ENCODE measurements around the gene CLCN4.

DNA sequence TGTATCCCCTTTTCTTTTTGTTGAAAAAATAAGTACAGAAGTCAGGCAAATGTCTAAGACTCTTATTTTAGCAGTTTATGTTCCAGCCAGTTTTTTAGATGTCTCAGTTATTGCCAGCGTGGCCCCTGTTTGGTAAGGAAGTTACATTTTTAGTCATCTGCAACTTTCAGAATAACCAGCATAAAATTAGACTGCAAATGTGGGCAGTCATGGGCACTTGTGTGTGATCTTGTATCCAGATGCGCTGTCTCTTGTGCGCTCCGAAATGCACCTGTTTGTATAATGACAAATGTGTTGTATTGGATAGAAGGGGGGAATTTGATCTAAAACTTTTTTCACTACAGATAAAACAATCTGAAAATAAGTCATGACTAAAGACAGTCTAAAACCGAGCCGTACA lies 44.3 kb upstream of the CLCN4 start:
- TF ChIP-seq MAFK (IDR thresholded peaks at IDR 0.05; ENCODE audit: low read depth, low read length), result no peak
- no peak for TF ChIP-seq POLR2A (IDR thresholded peaks at IDR 0.05; ENCODE audit: control extremely low read depth in 1 of 2, low read depth in 2 of 2, low read length in 2 of 2)
- TF ChIP-seq, protein P1, sequence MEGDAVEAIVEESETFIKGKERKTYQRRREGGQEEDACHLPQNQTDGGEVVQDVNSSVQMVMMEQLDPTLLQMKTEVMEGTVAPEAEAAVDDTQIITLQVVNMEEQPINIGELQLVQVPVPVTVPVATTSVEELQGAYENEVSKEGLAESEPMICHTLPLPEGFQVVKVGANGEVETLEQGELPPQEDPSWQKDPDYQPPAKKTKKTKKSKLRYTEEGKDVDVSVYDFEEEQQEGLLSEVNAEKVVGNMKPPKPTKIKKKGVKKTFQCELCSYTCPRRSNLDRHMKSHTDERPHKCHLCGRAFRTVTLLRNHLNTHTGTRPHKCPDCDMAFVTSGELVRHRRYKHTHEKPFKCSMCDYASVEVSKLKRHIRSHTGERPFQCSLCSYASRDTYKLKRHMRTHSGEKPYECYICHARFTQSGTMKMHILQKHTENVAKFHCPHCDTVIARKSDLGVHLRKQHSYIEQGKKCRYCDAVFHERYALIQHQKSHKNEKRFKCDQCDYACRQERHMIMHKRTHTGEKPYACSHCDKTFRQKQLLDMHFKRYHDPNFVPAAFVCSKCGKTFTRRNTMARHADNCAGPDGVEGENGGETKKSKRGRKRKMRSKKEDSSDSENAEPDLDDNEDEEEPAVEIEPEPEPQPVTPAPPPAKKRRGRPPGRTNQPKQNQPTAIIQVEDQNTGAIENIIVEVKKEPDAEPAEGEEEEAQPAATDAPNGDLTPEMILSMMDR (IDR thresholded peaks at IDR 0.05; ENCODE audit: control extremely low read depth in 1 of 3, insufficient read depth in 1 of 3, low read depth in 1 of 3, low read length in 3 of 3), result no peak
